ENCODE results near the gene PDCD2. TPM values are rescaled to one million over a fixed set of nuclear protein-coding genes. Genes with fewer than 3 reads are reported as not detected.

PDCD2 gene
- total and polyA plus RNA-seq, 4 experiments from 2014 or later: 75.2 to 132 (median 102) TPM

DNA sequence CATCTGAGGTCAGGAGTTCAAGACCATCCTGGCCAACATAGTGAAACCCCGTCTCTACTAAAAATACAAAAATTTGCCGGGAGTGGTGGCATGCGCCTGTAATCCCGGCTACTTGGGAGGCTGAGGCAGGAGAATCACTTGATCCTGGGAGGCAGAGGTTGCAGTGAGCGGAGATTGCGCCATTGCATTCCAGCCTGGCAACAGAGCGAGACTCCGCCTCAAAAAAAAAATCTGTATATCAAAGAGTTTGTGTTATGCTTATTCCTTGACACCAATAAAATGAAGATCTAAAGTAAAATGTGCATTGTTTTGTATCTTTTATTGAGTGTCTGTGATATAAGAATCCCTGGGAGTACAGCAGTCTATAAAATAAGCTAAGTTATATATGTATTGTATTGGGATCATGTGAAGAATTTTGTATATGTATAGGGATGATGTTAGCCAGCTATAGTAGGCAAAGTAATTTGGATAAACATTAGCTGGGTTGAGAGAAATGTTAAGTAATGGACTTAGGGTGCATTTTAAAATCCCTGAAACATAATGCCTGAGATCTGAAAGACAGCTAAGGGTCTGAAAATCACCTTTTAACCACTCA is 19.4 kb downstream of the PDCD2 start:
- intact Hi-C loops (cut with micrococcal nuclease): no loop called here
- ChIA-PET CTCF (ENCODE audit: partially characterized antibody) (no interaction called here), POLR2A (ENCODE audit: partially characterized antibody) (interaction anchor here (1.7 kb wide), 1 partner anchor 11 kb away, joined by 8 read pairs; the partner anchor contains the start of gene TBP)
- Mint-ChIP-seq H3K9me3 (no peaks in the 10 kb centered on the region), H3K4me3 (no peak overlapping the region), H3K36me3 (peaks cover 37 to 76% of the 10 kb centered on the region in 2 donors), H3K27me3 (no peaks in the 10 kb centered on the region), H3K4me1 (peaks cover 11 to 23% (median 16%) of the 10 kb centered on the region in 4 donors), H3K27ac (no peak overlapping the region)
- H3K4me1 ChIP-seq (ENCODE audit: insufficient read depth, low read length): no peaks in the 10 kb centered on the region
- no peak for DNase-seq
- no peak overlapping the region for H3K27ac ChIP-seq (ENCODE audit: low read depth, low read length)
- H3K27me3 ChIP-seq (ENCODE audit: insufficient read depth, low read length): no peaks in the 10 kb centered on the region
- no peak overlapping the region for H3K4me3 ChIP-seq (ENCODE audit: low read length in 2 of 2)
- no peaks in the 10 kb centered on the region for H3K9me3 ChIP-seq (ENCODE audit: control insufficient read depth in 1 of 2, low read length in 2 of 2)
- H3K36me3 ChIP-seq (ENCODE audit: insufficient read depth, low read length): peaks cover 58% of the 10 kb centered on the region

DNA sequence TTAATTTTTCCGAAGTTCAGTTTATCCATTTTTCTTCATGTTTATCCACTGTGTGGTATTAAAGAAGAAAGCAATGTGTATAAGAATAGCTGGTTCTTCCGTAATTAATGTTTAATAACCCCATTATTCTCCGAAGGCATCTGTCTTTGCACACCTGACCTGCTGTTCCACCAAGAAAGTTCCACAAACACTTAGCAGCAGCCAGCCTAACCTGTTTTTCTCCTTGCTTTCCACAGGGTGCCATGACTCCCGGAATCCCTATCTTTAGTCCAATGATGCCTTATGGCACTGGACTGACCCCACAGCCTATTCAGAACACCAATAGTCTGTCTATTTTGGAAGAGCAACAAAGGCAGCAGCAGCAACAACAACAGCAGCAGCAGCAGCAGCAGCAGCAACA is 22.9 kb downstream of the PDCD2 start:
- H3K36me3 Mint-ChIP-seq: peaks cover 22 to 68% of the 10 kb centered on the region in 2 donors
- H3K4me3 ChIP-seq (ENCODE audit: low read length in 2 of 2): no peak overlapping the region
- intact Hi-C loops (cut with micrococcal nuclease): no loop called here
- DNase-seq: no peak
- POLR2A ChIA-PET (ENCODE audit: partially characterized antibody): no interaction called here
- H3K4me1 ChIP-seq (ENCODE audit: insufficient read depth, low read length): no peaks in the 10 kb centered on the region
- H3K27ac Mint-ChIP-seq: no peak overlapping the region
- no peaks in the 10 kb centered on the region for H3K27me3 ChIP-seq (ENCODE audit: insufficient read depth, low read length)
- peaks cover 43% of the 10 kb centered on the region for H3K36me3 ChIP-seq (ENCODE audit: insufficient read depth, low read length)
- no peak overlapping the region for H3K4me3 Mint-ChIP-seq
- CTCF ChIA-PET (ENCODE audit: partially characterized antibody): no interaction called here
- no peak overlapping the region for H3K27ac ChIP-seq (ENCODE audit: low read depth, low read length)
- no peaks in the 10 kb centered on the region for H3K27me3 Mint-ChIP-seq
- H3K9me3 ChIP-seq (ENCODE audit: control insufficient read depth in 1 of 2, low read length in 2 of 2): no peaks in the 10 kb centered on the region
- H3K4me1 Mint-ChIP-seq: peaks cover 24 to 45% (median 33%) of the 10 kb centered on the region in 4 donors
- no peaks in the 10 kb centered on the region for H3K9me3 Mint-ChIP-seq

DNA sequence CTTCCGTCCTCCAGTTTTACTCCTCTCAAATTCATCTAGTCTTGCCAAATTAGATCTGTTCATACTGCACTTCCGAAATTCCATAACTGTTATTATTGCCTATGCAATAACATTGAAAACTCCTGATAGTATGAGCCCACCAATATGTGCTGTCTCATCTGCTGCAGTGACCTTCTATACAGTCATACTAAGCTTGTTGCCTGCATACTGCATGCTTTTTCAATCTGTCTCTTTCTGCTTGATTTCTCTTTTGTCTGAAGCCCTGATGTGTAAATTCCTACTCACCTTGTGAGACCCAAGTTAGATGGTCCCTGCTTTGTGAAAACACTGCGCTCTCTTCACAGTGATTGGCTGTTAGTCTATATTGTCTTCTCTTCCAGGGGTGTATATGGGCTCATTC is 29.1 kb downstream of the PDCD2 start:
- no peak overlapping the region for H3K27ac Mint-ChIP-seq
- no peaks in the 10 kb centered on the region for H3K9me3 Mint-ChIP-seq
- no peak for DNase-seq
- ChIA-PET CTCF (ENCODE audit: partially characterized antibody) (no interaction called here), POLR2A (ENCODE audit: partially characterized antibody) (interaction anchor here (0.6 to 1.9 kb wide), 4 partner anchors 19 to 804 kb away, joined by 3 to 8 read pairs (median 4); partner anchors contain the start of genes DYNLT2, ERMARD and PDCD2)
- intact Hi-C loops (cut with micrococcal nuclease): no loop called here
- no peaks in the 10 kb centered on the region for H3K27me3 Mint-ChIP-seq
- H3K36me3 Mint-ChIP-seq: peaks cover 7 to 30% of the 10 kb centered on the region in 2 donors
- no peaks in the 10 kb centered on the region for H3K27me3 ChIP-seq (ENCODE audit: insufficient read depth, low read length)
- no peaks in the 10 kb centered on the region for H3K9me3 ChIP-seq (ENCODE audit: control insufficient read depth in 1 of 2, low read length in 2 of 2)
- H3K4me3 ChIP-seq (ENCODE audit: low read length in 2 of 2): peak overlapping the region; percentile 63 to 85
- H3K4me3 Mint-ChIP-seq: no peak overlapping the region
- peaks cover 21 to 31% (median 24%) of the 10 kb centered on the region in 4 donors for H3K4me1 Mint-ChIP-seq
- H3K4me1 ChIP-seq (ENCODE audit: insufficient read depth, low read length): peaks cover 42% of the 10 kb centered on the region
- H3K36me3 ChIP-seq (ENCODE audit: insufficient read depth, low read length): peaks cover 7% of the 10 kb centered on the region
- H3K27ac ChIP-seq (ENCODE audit: low read depth, low read length): peak overlapping the region; percentile 94

GRCh38 chr6:170554796-170555137 is 29.7 kb downstream of the PDCD2 start:
- no peaks in the 10 kb centered on the region for H3K9me3 ChIP-seq (ENCODE audit: control insufficient read depth in 1 of 2, low read length in 2 of 2)
- no peak for DNase-seq

GRCh38 chr6:170554013-170554795 is 30.2 kb downstream of the PDCD2 start, which contains the start of gene TBP:
Gene TBP, plus strand, starts transcription at chr6:170554369. Its CDS starts 2,661 bp downstream, at chr6:170557030.
- Mint-ChIP-seq H3K9me3 (no peaks in the 10 kb centered on the region), H3K4me1 (peaks cover 10 to 37% (median 22%) of the 10 kb centered on the region in 4 donors), H3K27ac (no peak within 1 kb of the TSS), H3K27me3 (no peaks in the 10 kb centered on the region), H3K4me3 (no peak within 1 kb of the TSS), H3K36me3 (peaks cover 12 to 33% of the 10 kb centered on the region in 2 donors)
- CTCF ChIA-PET (ENCODE audit: partially characterized antibody): interaction anchor here (1.0 to 1.6 kb wide), 2 partner anchors 24 to 30 kb away, joined by 4 to 6 read pairs; partner anchors contain the start of gene PDCD2
- intact Hi-C loops (cut with micrococcal nuclease): loop anchor here (1.0 kb wide), 5 partner anchors 30 to 852 kb away; partner anchors contain the start of genes C6orf120, DYNLT2, ERMARD and FAM120B
- H3K9me3 ChIP-seq (ENCODE audit: control insufficient read depth in 1 of 2, low read length in 2 of 2): no peaks in the 10 kb centered on the region
- POLR2A ChIA-PET (ENCODE audit: partially characterized antibody): interaction anchor here (0.9 to 4.1 kb wide), 15 partner anchors 8 to 852 kb away, joined by 3 to 94 read pairs (median 7); partner anchors contain the start of genes C6orf120, DYNLT2, ERMARD and FAM120B
- peak within 1 kb of the TSS; percentile 63 to 85 for H3K4me3 ChIP-seq (ENCODE audit: low read length in 2 of 2)
- DNase-seq: peak; percentile 96 to 99 (median 97)
- H3K27ac ChIP-seq (ENCODE audit: low read depth, low read length): peak within 1 kb of the TSS; percentile 94
- no peaks in the 10 kb centered on the region for H3K27me3 ChIP-seq (ENCODE audit: insufficient read depth, low read length)
- peaks cover 53% of the 10 kb centered on the region for H3K4me1 ChIP-seq (ENCODE audit: insufficient read depth, low read length)
- peaks cover 16% of the 10 kb centered on the region for H3K36me3 ChIP-seq (ENCODE audit: insufficient read depth, low read length)

More at GRCh38 chr6:170554796-170555137, 29.7 kb downstream of the PDCD2 start:
- H3K4me1 ChIP-seq (ENCODE audit: insufficient read depth, low read length): peaks cover 47% of the 10 kb centered on the region
- H3K27me3 ChIP-seq (ENCODE audit: insufficient read depth, low read length): no peaks in the 10 kb centered on the region
- Mint-ChIP-seq H3K27ac (no peak overlapping the region), H3K4me3 (no peak overlapping the region), H3K36me3 (peaks cover 7 to 32% of the 10 kb centered on the region in 2 donors), H3K9me3 (no peaks in the 10 kb centered on the region), H3K4me1 (peaks cover 16 to 34% (median 23%) of the 10 kb centered on the region in 4 donors), H3K27me3 (no peaks in the 10 kb centered on the region)
- peak overlapping the region; percentile 94 for H3K27ac ChIP-seq (ENCODE audit: low read depth, low read length)
- ChIA-PET POLR2A (ENCODE audit: partially characterized antibody) (interaction anchor here (1.4 to 4.1 kb wide), 4 partner anchors 11 to 802 kb away, joined by 7 to 94 read pairs (median 22); partner anchors contain the start of genes DYNLT2, ERMARD, FAM120B and PDCD2), CTCF (ENCODE audit: partially characterized antibody) (no interaction called here)
- peak overlapping the region; percentile 63 to 85 for H3K4me3 ChIP-seq (ENCODE audit: low read length in 2 of 2)
- H3K36me3 ChIP-seq (ENCODE audit: insufficient read depth, low read length): peaks cover 11% of the 10 kb centered on the region
- intact Hi-C loops (cut with micrococcal nuclease): loop anchor here (1.0 kb wide), 5 partner anchors 30 to 852 kb away; partner anchors contain the start of genes C6orf120, DYNLT2, ERMARD and FAM120B

GRCh38 chr6:170553534-170554012 is 30.9 kb downstream of the PDCD2 start:
- H3K27me3 ChIP-seq (ENCODE audit: insufficient read depth, low read length): no peaks in the 10 kb centered on the region
- peak in 1 of 5 donors; percentile 81 for DNase-seq
- peaks cover 59% of the 10 kb centered on the region for H3K4me1 ChIP-seq (ENCODE audit: insufficient read depth, low read length)

More at GRCh38 chr6:170553534-170554012, 30.9 kb downstream of the PDCD2 start:
- H3K27me3 Mint-ChIP-seq: no peaks in the 10 kb centered on the region
- POLR2A ChIA-PET (ENCODE audit: partially characterized antibody): interaction anchor here (0.9 to 4.1 kb wide), 15 partner anchors 8 to 852 kb away, joined by 3 to 94 read pairs (median 7); partner anchors contain the start of genes C6orf120, DYNLT2, ERMARD and FAM120B
- Histone ChIP-seq H3K36me3 (ENCODE audit: insufficient read depth, low read length) (peaks cover 20% of the 10 kb centered on the region), H3K4me3 (ENCODE audit: low read length in 2 of 2) (peak overlapping the region; percentile 63 to 85), H3K9me3 (ENCODE audit: control insufficient read depth in 1 of 2, low read length in 2 of 2) (no peaks in the 10 kb centered on the region), H3K27ac (ENCODE audit: low read depth, low read length) (peak overlapping the region; percentile 94)
- peaks cover 8 to 39% (median 19%) of the 10 kb centered on the region in 4 donors for H3K4me1 Mint-ChIP-seq
- peaks cover 18 to 36% of the 10 kb centered on the region in 2 donors for H3K36me3 Mint-ChIP-seq
- CTCF ChIA-PET (ENCODE audit: partially characterized antibody): interaction anchor here (1.0 to 1.6 kb wide), 2 partner anchors 23 to 31 kb away, joined by 4 to 6 read pairs; partner anchors contain the start of gene PDCD2
- intact Hi-C loops (cut with micrococcal nuclease): loop anchor here (1.0 kb wide), 5 partner anchors 31 to 851 kb away; partner anchors contain the start of genes C6orf120, DYNLT2, ERMARD and FAM120B
- no peak overlapping the region for H3K4me3 Mint-ChIP-seq
- H3K27ac Mint-ChIP-seq: no peak overlapping the region
- no peaks in the 10 kb centered on the region for H3K9me3 Mint-ChIP-seq

All from CD4-positive, alpha-beta memory T cell (primary cell).